ENCODE data around the gene HMX1.
A peak's percentile ranks its signal among the peaks of the same experiment; 100 is the strongest.

Gene HMX1

GRCh38 chr4:8832113-8832915 is 39.3 kb downstream of the HMX1 start:
- Mint-ChIP-seq H3K27ac (no peak overlapping the region), H3K4me1 (no peaks in the 10 kb centered on the region), H3K9me3 (no peaks in the 10 kb centered on the region), H3K36me3 (no peaks in the 10 kb centered on the region), H3K27me3 (peaks cover 4% of the 10 kb centered on the region), H3K4me3 (no peak overlapping the region)
- DNase-seq, result no peak
- CTCF ChIA-PET, result no interaction called here

GRCh38 chr4:8831221-8832112 is 40.2 kb downstream of the HMX1 start:
- Mint-ChIP-seq H3K27me3 (peaks cover 4% of the 10 kb centered on the region), H3K36me3 (no peaks in the 10 kb centered on the region), H3K4me3 (no peak overlapping the region), H3K27ac (no peak overlapping the region), H3K9me3 (no peaks in the 10 kb centered on the region), H3K4me1 (no peaks in the 10 kb centered on the region)
- CTCF ChIA-PET, result no interaction called here
- no peak for DNase-seq

DNA sequence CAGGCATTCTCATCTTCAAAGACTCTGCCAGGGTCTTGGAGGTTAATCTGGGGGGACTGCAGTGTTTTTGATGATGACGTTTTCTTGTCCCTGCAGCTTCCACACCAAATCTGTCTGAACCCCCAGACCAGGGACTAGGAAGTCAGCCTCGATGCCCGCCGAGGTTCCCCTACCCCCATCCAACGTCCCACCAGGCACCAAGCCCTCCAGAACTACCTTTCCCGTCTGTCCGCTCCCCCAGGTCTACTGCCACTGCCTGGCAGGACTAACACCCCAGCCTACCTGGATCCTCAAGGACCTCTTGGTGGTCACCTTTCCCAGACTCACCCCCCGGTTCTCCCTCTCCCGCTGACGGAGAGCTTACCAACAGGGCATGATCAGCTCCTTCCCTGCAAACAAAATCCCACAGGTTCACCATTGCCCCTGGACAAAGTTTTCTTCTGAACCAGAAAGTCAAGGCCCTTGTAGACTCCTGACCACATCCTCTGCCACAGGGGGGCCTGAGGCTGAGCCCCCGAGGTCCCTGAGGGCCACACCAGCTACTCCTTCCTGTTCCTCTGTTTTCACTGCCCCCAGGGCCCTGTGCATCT is 40.9 kb downstream of the HMX1 start:
- Mint-ChIP-seq H3K9me3 (no peaks in the 10 kb centered on the region), H3K27me3 (peaks cover 4% of the 10 kb centered on the region), H3K27ac (no peak overlapping the region), H3K36me3 (no peaks in the 10 kb centered on the region), H3K4me1 (no peaks in the 10 kb centered on the region), H3K4me3 (no peak overlapping the region)
- CTCF ChIA-PET, result no interaction called here
- DNase-seq, result no peak

- Mint-ChIP-seq H3K9me3 (no peaks in the 10 kb centered on the region), H3K4me3 (no peak overlapping the region), H3K36me3 (no peaks in the 10 kb centered on the region), H3K27ac (no peak overlapping the region), H3K4me1 (no peaks in the 10 kb centered on the region), H3K27me3 (peaks cover 4% of the 10 kb centered on the region)
- CTCF ChIA-PET, result no interaction called here
- DNase-seq, result no peak
Measured at GRCh38 chr4:8830056-8830455, 41.6 kb downstream of the HMX1 start.

DNA sequence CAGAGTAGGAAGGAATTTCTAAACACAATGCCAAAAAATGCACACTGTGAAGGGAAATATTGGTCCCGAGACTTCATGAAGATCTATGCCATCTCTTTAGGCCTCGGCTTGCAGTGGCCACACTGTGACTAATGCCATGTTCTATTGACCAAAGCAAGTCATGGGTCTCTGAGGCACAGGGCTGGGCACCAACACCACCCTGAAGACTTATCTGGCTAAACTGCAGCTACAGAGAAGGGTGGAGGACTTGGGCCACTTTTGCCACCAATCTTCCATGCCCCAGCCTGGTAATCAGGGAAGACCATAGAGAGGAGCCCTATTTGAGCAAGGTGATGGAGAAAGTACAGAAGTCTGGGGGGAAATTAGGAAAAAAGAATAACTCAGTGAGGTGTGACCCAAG is 42.1 kb downstream of the HMX1 start:
- H3K9me3 Mint-ChIP-seq, result no peaks in the 10 kb centered on the region
- H3K4me3 Mint-ChIP-seq, result no peak overlapping the region
- H3K27me3 Mint-ChIP-seq, result peaks cover 4% of the 10 kb centered on the region
- CTCF ChIA-PET, result no interaction called here
- no peaks in the 10 kb centered on the region for H3K36me3 Mint-ChIP-seq
- no peaks in the 10 kb centered on the region for H3K4me1 Mint-ChIP-seq
- no peak overlapping the region for H3K27ac Mint-ChIP-seq
- no peak for DNase-seq

DNA sequence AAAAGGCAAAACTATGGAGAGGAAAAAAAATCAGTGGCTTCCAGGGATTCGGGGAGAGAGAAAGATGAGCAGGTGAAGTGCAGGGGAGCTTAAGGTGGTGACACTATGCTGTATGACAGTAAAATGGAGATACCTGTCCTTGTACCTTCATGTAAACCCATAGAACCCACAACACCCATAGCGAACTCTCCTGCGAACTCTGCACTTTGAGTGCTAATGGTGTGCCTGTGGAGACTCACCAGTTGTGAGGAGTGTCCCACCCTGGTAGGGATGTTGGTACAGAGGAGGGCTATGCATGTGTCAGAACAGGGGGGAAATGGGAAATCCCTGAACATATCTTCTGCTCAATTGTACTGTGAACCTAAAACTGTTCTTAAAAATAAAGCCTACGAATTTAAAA is 42.8 kb downstream of the HMX1 start:
- DNase-seq, result no peak
- no peaks in the 10 kb centered on the region for H3K4me1 Mint-ChIP-seq
- H3K9me3 Mint-ChIP-seq, result no peaks in the 10 kb centered on the region
- CTCF ChIA-PET, result no interaction called here
- no peak overlapping the region for H3K27ac Mint-ChIP-seq
- no peaks in the 10 kb centered on the region for H3K36me3 Mint-ChIP-seq
- H3K4me3 Mint-ChIP-seq, result no peak overlapping the region
- peaks cover 4% of the 10 kb centered on the region for H3K27me3 Mint-ChIP-seq

DNA sequence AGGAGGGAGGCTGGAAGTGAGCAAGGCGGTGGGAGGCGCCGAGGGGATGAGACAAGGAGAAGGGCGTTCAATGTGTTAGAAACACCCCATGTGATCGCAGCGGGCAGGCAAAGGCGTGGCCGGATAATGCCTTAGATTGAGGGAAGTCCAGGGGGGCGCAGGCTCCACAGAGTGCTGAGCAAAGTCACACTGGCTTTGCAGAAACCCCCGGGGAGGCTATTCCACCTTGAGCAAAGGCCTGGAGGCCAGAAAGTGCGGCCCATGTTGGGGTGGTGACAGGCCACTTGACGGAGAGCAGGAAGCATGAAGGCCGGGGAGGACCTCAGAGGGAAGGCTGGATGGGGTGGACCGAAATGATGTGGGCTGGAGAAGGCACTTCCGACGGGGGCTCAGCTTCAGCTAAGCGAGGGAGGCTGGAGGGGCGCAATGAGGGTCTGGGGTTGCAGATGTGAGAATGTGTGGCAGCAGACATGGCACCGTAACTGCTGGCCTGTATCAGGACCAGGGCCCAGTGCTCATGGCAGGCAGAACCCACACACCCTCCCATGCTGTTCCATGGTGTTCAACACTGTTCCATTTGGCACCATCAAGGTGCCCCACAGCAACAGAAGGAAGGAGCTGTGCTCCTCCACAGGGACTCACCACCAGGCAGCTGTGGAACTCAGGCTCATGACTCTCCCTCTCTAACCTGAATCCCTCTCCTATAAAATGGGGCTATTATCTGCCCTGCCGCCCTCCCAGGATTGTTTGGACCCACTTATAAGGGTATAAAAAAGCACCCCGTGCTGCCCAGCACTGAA is 50.3 kb downstream of the HMX1 start:
- no peaks in the 10 kb centered on the region for H3K36me3 Mint-ChIP-seq
- H3K27ac Mint-ChIP-seq, result no peak overlapping the region
- no peak overlapping the region for H3K4me3 Mint-ChIP-seq
- DNase-seq, result no peak
- no peaks in the 10 kb centered on the region for H3K9me3 Mint-ChIP-seq
- CTCF ChIA-PET, result no interaction called here
- no peaks in the 10 kb centered on the region for H3K4me1 Mint-ChIP-seq
- peaks cover 3% of the 10 kb centered on the region for H3K27me3 Mint-ChIP-seq

GRCh38 chr4:8820178-8821102 is 51.2 kb downstream of the HMX1 start:
- Mint-ChIP-seq H3K27ac (no peak overlapping the region), H3K27me3 (peaks cover 3% of the 10 kb centered on the region), H3K4me3 (no peak overlapping the region), H3K4me1 (no peaks in the 10 kb centered on the region), H3K36me3 (no peaks in the 10 kb centered on the region), H3K9me3 (no peaks in the 10 kb centered on the region)
- CTCF ChIA-PET, result no interaction called here
- no peak for DNase-seq

DNA sequence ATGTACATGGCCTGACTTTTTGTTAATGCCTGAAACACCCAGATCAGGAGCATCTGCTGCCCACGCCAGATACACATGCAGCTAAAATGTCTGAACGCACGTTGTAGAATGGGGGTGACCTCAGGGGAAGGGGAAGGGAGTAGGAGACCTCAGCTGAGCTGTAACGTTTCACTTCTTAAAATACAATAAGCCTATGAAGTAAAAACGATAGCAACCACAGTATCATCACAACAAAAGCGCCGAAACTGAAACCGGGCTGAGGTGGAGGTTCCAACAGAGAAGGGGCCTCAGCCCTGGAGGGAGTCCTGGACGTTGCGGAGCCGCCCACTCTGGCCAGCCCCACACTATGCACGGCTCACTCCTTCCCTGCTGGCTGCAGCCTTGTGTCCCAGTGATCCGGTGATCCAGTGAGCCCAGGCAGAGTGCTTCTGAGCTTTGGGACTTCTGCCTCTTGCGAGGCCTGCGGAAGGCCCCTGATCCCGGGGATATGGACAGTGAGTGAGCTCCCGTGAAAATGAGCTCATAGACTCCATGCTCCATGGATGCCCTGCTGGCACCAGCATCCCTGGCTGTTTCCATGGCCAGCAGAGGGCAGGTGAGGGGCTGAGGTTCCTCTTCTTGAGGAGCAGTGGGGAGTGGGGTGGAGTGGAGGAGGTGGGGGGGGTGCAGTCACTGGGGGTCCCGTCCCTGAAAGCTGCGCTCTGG is 52.0 kb downstream of the HMX1 start:
- H3K27ac Mint-ChIP-seq, result no peak overlapping the region
- CTCF ChIA-PET, result no interaction called here
- no peak for DNase-seq
- no peaks in the 10 kb centered on the region for H3K9me3 Mint-ChIP-seq
- no peaks in the 10 kb centered on the region for H3K4me1 Mint-ChIP-seq
- H3K36me3 Mint-ChIP-seq, result no peaks in the 10 kb centered on the region
- H3K27me3 Mint-ChIP-seq, result peaks cover 3% of the 10 kb centered on the region
- no peak overlapping the region for H3K4me3 Mint-ChIP-seq

- Mint-ChIP-seq H3K4me1 (no peaks in the 10 kb centered on the region), H3K36me3 (no peaks in the 10 kb centered on the region), H3K9me3 (no peaks in the 10 kb centered on the region), H3K4me3 (no peak overlapping the region), H3K27ac (no peak overlapping the region), H3K27me3 (peaks cover 3% of the 10 kb centered on the region)
- no peak for DNase-seq
- CTCF ChIA-PET, result no interaction called here
Measured at GRCh38 chr4:8819019-8819418, 52.6 kb downstream of the HMX1 start.

- Mint-ChIP-seq H3K27me3 (no peaks in the 10 kb centered on the region), H3K9me3 (no peaks in the 10 kb centered on the region), H3K27ac (no peak overlapping the region), H3K36me3 (no peaks in the 10 kb centered on the region), H3K4me1 (no peaks in the 10 kb centered on the region), H3K4me3 (no peak overlapping the region)
- CTCF ChIA-PET, result no interaction called here
- DNase-seq, result peak; percentile 3
Measured at GRCh38 chr4:8818063-8818881, 53.4 kb downstream of the HMX1 start.

GRCh38 chr4:8817813-8818062 is 53.9 kb downstream of the HMX1 start:
- Mint-ChIP-seq H3K9me3 (no peaks in the 10 kb centered on the region), H3K4me1 (no peaks in the 10 kb centered on the region), H3K27ac (no peak overlapping the region), H3K36me3 (no peaks in the 10 kb centered on the region), H3K27me3 (no peaks in the 10 kb centered on the region), H3K4me3 (no peak overlapping the region)
- CTCF ChIA-PET, result no interaction called here
- peak; percentile 10 for DNase-seq
